Hematopoietic multipotent progenitor cell (in vitro differentiated cells): ENCODE results near the gene NCOA7. TPM values are rescaled to one million over a fixed set of nuclear protein-coding genes. Genes with fewer than 3 reads are reported as not detected.
"Not testable (repeated sequence)": the region's sequence is repeated elsewhere in the genome, so short reads cannot be mapped to it uniquely, and the experiment has no call there.

Source experiments
- DNase-seq, 3 donors: peaks; one replicate each; pipeline ENCODE4 v3.0.0-alpha.2; 2011 to 2015; ENCODE audit warnings: low read depth in 2 of 3, low spot score in 2 of 3
- total RNA-seq: library from RNA; depleted of rRNA; stranded (reverse); fragments of >200 nt; gene quantifications from one replicate; pipeline ENCODE4 v1.2.3, GENCODE V29; 2012

Gene NCOA7
- total RNA-seq, 1 donor = 105 TPM

- no peak for DNase-seq
These were observed 153.0 kb downstream of the NCOA7 start for GRCh38 chr6:125943528-125944433.

- no peak for DNase-seq
These were observed 153.7 kb downstream of the NCOA7 start for GRCh38 chr6:125944434-125944816.

GRCh38 chr6:125944896-125945295, 154.1 kb downstream of the NCOA7 start:
- no peak for DNase-seq

GRCh38 chr6:125945378-125946141, 154.8 kb downstream of the NCOA7 start:
- no peak for DNase-seq

GRCh38 chr6:125947615-125948014, 156.9 kb downstream of the NCOA7 start:
- no peak for DNase-seq

GRCh38 chr6:125948455-125948854, 157.7 kb downstream of the NCOA7 start:
- no peak for DNase-seq

GRCh38 chr6:125949069-125949468, 158.3 kb downstream of the NCOA7 start:
- no peak for DNase-seq

- no peak for DNase-seq
These were observed 159.5 kb downstream of the NCOA7 start for GRCh38 chr6:125950293-125950692.

GRCh38 chr6:125950716-125951115, 160.0 kb downstream of the NCOA7 start:
- not testable (repeated sequence) for DNase-seq

- DNase-seq = no peak
These were observed 160.6 kb downstream of the NCOA7 start for GRCh38 chr6:125951323-125951722.

GRCh38 chr6:125952764-125953501, 162.2 kb downstream of the NCOA7 start:
- DNase-seq = peak in 2 of 3 donors; percentile 44 to 70

GRCh38 chr6:125953502-125953875, 162.7 kb downstream of the NCOA7 start:
- peak in 1 of 3 donors; percentile 36 for DNase-seq

GRCh38 chr6:125954735-125955339, 164.1 kb downstream of the NCOA7 start:
- no peak for DNase-seq

GRCh38 chr6:125955973-125956372, 165.2 kb downstream of the NCOA7 start:
- DNase-seq = no peak

- DNase-seq = peak; percentile 99 to 100 (median 99)
These were observed 166.0 kb downstream of the NCOA7 start, which contains the start of gene HINT3 for GRCh38 chr6:125956506-125957390. Gene HINT3, plus strand, starts transcription at chr6:125956770. Its CDS starts 208 bp downstream, at chr6:125956978.

GRCh38 chr6:125957391-125957693, 166.6 kb downstream of the NCOA7 start:
- DNase-seq = no peak

- DNase-seq = peak in 1 of 3 donors; percentile 41
These were observed 167.1 kb downstream of the NCOA7 start for GRCh38 chr6:125957845-125958244.

- no peak for DNase-seq
These were observed 168.3 kb downstream of the NCOA7 start for GRCh38 chr6:125959041-125959440.

- no peak for DNase-seq
These were observed 170.4 kb downstream of the NCOA7 start for GRCh38 chr6:125961117-125961516.
